Measurements from ENCODE around the gene SMU1.

Gene SMU1

DNA sequence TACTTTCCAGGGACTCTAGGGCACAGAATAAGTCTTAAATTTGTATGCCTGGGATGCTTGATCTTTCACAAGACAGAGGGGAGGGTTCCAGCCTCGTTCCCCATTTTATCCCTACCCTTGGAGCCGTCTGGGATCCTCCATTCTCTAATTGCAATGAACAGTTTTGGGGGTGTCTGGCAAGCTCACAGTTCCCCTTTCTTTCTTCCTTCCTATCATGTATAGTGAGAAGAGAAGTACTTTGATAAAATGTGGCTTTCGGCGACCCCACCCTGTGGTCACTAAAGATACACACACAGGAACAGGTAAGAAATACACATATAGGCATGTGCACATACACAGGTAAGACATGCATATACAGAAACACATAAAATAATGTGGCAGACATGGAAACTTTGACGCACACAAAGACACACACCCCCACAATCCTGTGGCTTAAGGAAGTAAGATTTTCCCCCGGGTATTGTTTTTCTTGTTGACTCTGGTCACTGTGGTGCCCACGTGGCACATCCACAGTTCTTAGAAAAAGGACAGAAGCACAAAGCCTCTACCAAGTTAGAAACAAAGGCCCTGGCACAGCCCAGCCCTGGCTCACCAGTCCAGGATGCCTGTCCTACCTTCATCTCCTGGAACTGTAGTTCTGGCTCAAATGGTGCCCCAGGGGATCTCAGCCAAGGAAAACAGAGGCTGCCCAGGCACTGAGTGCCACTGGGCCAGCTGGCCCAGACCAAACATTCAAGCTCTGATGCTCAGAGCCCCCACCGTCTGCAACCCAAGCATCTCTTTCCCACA lies 6.3 kb upstream of the SMU1 start:
- no peak overlapping the region for H3K4me3 ChIP-seq (ENCODE audit: low read depth, low read length)
- TF ChIP-seq, protein P1, sequence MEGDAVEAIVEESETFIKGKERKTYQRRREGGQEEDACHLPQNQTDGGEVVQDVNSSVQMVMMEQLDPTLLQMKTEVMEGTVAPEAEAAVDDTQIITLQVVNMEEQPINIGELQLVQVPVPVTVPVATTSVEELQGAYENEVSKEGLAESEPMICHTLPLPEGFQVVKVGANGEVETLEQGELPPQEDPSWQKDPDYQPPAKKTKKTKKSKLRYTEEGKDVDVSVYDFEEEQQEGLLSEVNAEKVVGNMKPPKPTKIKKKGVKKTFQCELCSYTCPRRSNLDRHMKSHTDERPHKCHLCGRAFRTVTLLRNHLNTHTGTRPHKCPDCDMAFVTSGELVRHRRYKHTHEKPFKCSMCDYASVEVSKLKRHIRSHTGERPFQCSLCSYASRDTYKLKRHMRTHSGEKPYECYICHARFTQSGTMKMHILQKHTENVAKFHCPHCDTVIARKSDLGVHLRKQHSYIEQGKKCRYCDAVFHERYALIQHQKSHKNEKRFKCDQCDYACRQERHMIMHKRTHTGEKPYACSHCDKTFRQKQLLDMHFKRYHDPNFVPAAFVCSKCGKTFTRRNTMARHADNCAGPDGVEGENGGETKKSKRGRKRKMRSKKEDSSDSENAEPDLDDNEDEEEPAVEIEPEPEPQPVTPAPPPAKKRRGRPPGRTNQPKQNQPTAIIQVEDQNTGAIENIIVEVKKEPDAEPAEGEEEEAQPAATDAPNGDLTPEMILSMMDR (IDR thresholded peaks at IDR 0.05; ENCODE audit: low read depth, low read length): no peak
- no peak for DNase-seq (ENCODE audit: low read depth, low spot score)
- in situ Hi-C loops (cut with HindIII; ENCODE audit: low sequenced_read_pairs): loop anchor here (25.0 kb wide), 1 partner anchor 155 kb away; the partner anchor contains the start of gene SPINK4

- no peak for DNase-seq (ENCODE audit: low read depth, low spot score)
- in situ Hi-C loops (cut with HindIII; ENCODE audit: low sequenced_read_pairs): loop anchor here (25.0 kb wide), 1 partner anchor 155 kb away; the partner anchor contains the start of gene SPINK4
- TF ChIP-seq, protein P1 (IDR thresholded peaks at IDR 0.05; ENCODE audit: low read depth, low read length): no peak
- H3K4me3 ChIP-seq (ENCODE audit: low read depth, low read length): no peak overlapping the region
Observed at GRCh38 chr9:33082128-33082527, 5.7 kb upstream of the SMU1 start.

DNA sequence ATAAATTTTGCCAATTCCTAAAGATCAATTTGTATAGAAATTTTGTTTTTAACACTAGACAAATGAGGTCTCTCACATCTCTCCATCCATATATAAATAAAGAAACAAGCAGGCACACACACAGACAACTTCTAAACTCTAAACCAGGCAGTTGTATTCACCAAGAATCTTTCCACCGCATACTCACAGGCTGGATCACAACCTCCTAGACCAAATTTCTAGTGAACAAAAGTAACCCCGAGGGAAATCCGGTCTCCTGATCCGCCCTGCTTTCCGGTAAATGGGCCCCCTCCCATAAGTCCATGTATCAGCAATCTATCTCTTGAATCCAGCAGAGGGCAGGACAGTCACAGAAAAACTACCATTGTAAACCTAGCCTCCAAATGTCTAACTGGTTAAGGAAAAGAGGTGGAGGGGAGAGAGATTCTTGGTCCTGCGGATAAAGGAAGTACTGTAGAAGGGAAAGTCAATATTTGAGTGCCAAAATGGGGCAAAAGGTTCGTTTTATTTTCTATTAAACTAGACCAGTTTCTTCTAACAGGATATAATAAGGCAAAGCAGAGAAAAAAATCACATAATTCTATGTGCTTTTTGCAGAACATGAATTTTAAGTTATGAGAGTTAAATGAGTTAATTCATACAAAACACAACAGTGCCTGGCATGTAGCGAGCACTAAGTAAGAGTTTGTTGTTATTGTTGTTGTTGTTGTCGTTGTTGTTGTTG lies 4.8 kb upstream of the SMU1 start:
- in situ Hi-C loops (cut with HindIII; ENCODE audit: low sequenced_read_pairs): loop anchor here (25.0 kb wide), 1 partner anchor 156 kb away; the partner anchor contains the start of gene SPINK4
- H3K4me3 ChIP-seq (ENCODE audit: low read depth, low read length): peak overlapping the region; percentile 30
- TF ChIP-seq, protein P1 (IDR thresholded peaks at IDR 0.05; ENCODE audit: low read depth, low read length): peak; percentile 68
- DNase-seq (ENCODE audit: low read depth, low spot score): peak; percentile 91

- in situ Hi-C loops (cut with HindIII; ENCODE audit: low sequenced_read_pairs): loop anchor here (25.0 kb wide), 1 partner anchor 157 kb away; the partner anchor contains the start of gene SPINK4
Observed at GRCh38 chr9:33080534-33080933, 4.1 kb upstream of the SMU1 start.

GRCh38 chr9:33068991-33069390 lies 7.5 kb downstream of the SMU1 start:
- H3K4me3 ChIP-seq (ENCODE audit: low read depth, low read length): no peak overlapping the region
- in situ Hi-C loops (cut with HindIII; ENCODE audit: low sequenced_read_pairs): no loop called here

More at GRCh38 chr9:33080534-33080933, 4.1 kb upstream of the SMU1 start:
- no peak for DNase-seq (ENCODE audit: low read depth, low spot score)
- TF ChIP-seq, protein P1 (IDR thresholded peaks at IDR 0.05; ENCODE audit: low read depth, low read length): no peak
- H3K4me3 ChIP-seq (ENCODE audit: low read depth, low read length): no peak overlapping the region

More at GRCh38 chr9:33068991-33069390, 7.5 kb downstream of the SMU1 start:
- DNase-seq (ENCODE audit: low read depth, low spot score): peak; percentile 13
- TF ChIP-seq, protein P1 (IDR thresholded peaks at IDR 0.05; ENCODE audit: low read depth, low read length): no peak
